ENCODE measurements around the gene SERTAD4. TPM values are rescaled to one million over a fixed set of nuclear protein-coding genes. Genes with fewer than 3 reads are reported as not detected.

Gene SERTAD4
- total RNA-seq, 2 experiments from 2014 or later = not detected

DNA sequence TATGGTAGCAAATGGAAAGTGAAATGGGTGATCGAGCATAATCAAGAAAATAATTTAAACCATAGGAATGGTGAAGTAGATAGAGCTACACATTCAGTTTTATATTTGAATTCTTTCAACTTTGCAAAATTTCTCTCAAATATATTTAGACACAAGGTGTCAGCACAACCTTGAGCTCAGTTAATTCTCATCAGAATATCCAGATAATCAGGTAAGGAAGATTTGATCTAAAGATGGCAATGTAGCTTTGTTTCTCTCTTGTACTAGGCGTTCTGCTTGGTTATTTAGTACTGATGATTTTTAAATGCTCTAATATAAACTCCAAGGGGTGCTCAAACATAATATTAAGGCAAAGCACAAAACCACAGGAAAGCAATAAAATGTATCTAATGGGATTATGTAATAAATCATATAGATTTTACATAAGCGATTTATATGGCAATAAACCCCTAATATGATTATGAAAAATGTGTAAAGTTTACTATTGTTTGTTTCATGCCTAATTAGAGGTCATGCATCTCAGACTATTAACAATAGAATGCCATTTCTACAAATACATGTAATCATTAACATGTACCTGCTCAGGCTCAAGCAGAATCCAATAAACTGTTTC lies 32.4 kb upstream of the SERTAD4 start:
- peaks cover 31% of the 10 kb centered on the region for H3K27me3 Mint-ChIP-seq
- DNase-seq (no peak), ATAC-seq (ENCODE audit: poor library complexity) (no peak)
- Histone ChIP-seq H3K36me3 (ENCODE audit: insufficient read depth, low read length) (no peaks in the 10 kb centered on the region), H3K27ac (ENCODE audit: low read depth in 1 of 2, low read length in 2 of 2) (no peak overlapping the region), H3K9me3 (ENCODE audit: control insufficient read depth in 1 of 2, insufficient read depth in 1 of 2, low read length in 2 of 2) (peaks cover 0 to 8% of the 10 kb centered on the region in 2 experiments), H3K4me1 (ENCODE audit: insufficient read depth, low read length) (no peaks in the 10 kb centered on the region), H3K27me3 (ENCODE audit: control insufficient read depth in 1 of 2, insufficient read depth in 2 of 2, low read length in 2 of 2) (peaks cover 4% of the 10 kb centered on the region in 2 experiments), H3K4me3 (ENCODE audit: low read length) (no peak overlapping the region)
- H3K4me3 Mint-ChIP-seq = no peak overlapping the region
- intact Hi-C loops (cut with DNase I, micrococcal nuclease) = no loop called here
- no peaks in the 10 kb centered on the region for H3K4me1 Mint-ChIP-seq (ENCODE audit: low read depth)
- no peak overlapping the region for H3K27ac Mint-ChIP-seq
- no peaks in the 10 kb centered on the region for H3K36me3 Mint-ChIP-seq (ENCODE audit: low read depth)
- ChIA-PET POLR2A (no interaction called here), CTCF (no interaction called here)
- H3K9me3 Mint-ChIP-seq = peaks cover 3% of the 10 kb centered on the region
- TF ChIP-seq, protein P1, sequence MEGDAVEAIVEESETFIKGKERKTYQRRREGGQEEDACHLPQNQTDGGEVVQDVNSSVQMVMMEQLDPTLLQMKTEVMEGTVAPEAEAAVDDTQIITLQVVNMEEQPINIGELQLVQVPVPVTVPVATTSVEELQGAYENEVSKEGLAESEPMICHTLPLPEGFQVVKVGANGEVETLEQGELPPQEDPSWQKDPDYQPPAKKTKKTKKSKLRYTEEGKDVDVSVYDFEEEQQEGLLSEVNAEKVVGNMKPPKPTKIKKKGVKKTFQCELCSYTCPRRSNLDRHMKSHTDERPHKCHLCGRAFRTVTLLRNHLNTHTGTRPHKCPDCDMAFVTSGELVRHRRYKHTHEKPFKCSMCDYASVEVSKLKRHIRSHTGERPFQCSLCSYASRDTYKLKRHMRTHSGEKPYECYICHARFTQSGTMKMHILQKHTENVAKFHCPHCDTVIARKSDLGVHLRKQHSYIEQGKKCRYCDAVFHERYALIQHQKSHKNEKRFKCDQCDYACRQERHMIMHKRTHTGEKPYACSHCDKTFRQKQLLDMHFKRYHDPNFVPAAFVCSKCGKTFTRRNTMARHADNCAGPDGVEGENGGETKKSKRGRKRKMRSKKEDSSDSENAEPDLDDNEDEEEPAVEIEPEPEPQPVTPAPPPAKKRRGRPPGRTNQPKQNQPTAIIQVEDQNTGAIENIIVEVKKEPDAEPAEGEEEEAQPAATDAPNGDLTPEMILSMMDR (IDR thresholded peaks at IDR 0.05) = no peak

GRCh38 chr1:210201681-210202080 lies 30.9 kb upstream of the SERTAD4 start:
- POLR2A ChIA-PET = no interaction called here

DNA sequence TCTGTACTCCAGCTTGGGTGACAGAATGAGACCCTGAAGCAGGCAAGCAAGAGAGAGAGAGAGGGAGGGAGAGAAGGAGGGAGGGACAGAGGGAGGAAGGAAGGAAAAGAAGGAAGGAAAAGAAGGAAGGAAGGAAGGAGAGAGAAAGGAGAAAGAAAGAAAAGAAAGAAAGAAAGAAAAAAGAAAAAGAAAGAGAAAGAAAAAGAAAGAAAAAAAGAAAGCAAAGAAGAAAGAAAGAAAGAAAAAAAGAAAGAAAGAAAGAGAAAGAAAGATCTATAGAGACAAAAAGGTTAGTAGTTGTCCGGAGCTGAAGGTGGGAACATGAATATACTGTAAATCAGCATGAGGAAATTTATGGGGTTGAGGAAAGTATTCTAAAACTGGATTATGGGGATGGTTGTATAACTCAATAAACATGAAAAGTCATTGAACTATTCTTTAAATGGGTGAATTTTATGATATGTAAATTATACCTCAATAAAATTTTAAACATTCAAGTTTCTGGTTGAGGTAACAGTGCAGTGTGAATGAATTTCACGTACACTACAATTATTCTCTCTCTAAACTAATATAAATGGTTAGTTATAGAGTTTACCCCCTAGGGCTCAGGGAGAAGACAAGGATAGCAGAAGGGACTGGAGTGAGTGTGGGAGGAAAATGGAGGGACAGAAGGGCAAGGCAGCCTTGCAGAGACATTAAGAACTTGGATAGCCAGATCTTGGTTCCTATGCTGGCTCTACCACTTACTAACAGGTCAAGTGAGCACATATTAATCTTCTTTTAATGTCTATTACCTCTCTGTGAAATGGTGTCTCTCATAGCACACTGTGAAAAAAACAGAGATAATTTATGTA lies 24.8 kb upstream of the SERTAD4 start:
- H3K36me3 Mint-ChIP-seq (ENCODE audit: low read depth) = no peaks in the 10 kb centered on the region
- H3K4me3 Mint-ChIP-seq = no peak overlapping the region
- H3K9me3 Mint-ChIP-seq = no peaks in the 10 kb centered on the region
- ChIA-PET CTCF (no interaction called here), POLR2A (no interaction called here)
- Histone ChIP-seq H3K4me3 (ENCODE audit: low read length) (no peak overlapping the region), H3K36me3 (ENCODE audit: insufficient read depth, low read length) (no peaks in the 10 kb centered on the region), H3K9me3 (ENCODE audit: control insufficient read depth in 1 of 2, insufficient read depth in 1 of 2, low read length in 2 of 2) (no peaks in the 10 kb centered on the region), H3K4me1 (ENCODE audit: insufficient read depth, low read length) (no peaks in the 10 kb centered on the region), H3K27me3 (ENCODE audit: control insufficient read depth in 1 of 2, insufficient read depth in 2 of 2, low read length in 2 of 2) (no peaks in the 10 kb centered on the region), H3K27ac (ENCODE audit: low read depth in 1 of 2, low read length in 2 of 2) (no peak overlapping the region)
- H3K27me3 Mint-ChIP-seq = peaks cover 43% of the 10 kb centered on the region
- intact Hi-C loops (cut with DNase I, micrococcal nuclease) = no loop called here
- DNase-seq (no peak), ATAC-seq (ENCODE audit: poor library complexity) (no peak)
- TF ChIP-seq, protein P1 (IDR thresholded peaks at IDR 0.05) = no peak
- H3K4me1 Mint-ChIP-seq (ENCODE audit: low read depth) = no peaks in the 10 kb centered on the region
- no peak overlapping the region for H3K27ac Mint-ChIP-seq

More at GRCh38 chr1:210201681-210202080, 30.9 kb upstream of the SERTAD4 start:
- Histone ChIP-seq H3K36me3 (ENCODE audit: insufficient read depth, low read length) (no peaks in the 10 kb centered on the region), H3K27ac (ENCODE audit: low read depth in 1 of 2, low read length in 2 of 2) (no peak overlapping the region), H3K4me3 (ENCODE audit: low read length) (no peak overlapping the region), H3K9me3 (ENCODE audit: control insufficient read depth in 1 of 2, insufficient read depth in 1 of 2, low read length in 2 of 2) (no peaks in the 10 kb centered on the region), H3K4me1 (ENCODE audit: insufficient read depth, low read length) (no peaks in the 10 kb centered on the region), H3K27me3 (ENCODE audit: control insufficient read depth in 1 of 2, insufficient read depth in 2 of 2, low read length in 2 of 2) (peaks cover 4% of the 10 kb centered on the region in 2 experiments)
- peaks cover 3% of the 10 kb centered on the region for H3K9me3 Mint-ChIP-seq
- H3K4me3 Mint-ChIP-seq = no peak overlapping the region
- DNase-seq (no peak), ATAC-seq (ENCODE audit: poor library complexity) (no peak)
- intact Hi-C loops (cut with DNase I, micrococcal nuclease) = no loop called here
- H3K27me3 Mint-ChIP-seq = peaks cover 39% of the 10 kb centered on the region
- H3K36me3 Mint-ChIP-seq (ENCODE audit: low read depth) = no peaks in the 10 kb centered on the region
- TF ChIP-seq, protein P1 (IDR thresholded peaks at IDR 0.05) = no peak
- no peaks in the 10 kb centered on the region for H3K4me1 Mint-ChIP-seq (ENCODE audit: low read depth)
- H3K27ac Mint-ChIP-seq = no peak overlapping the region
- CTCF ChIA-PET = no interaction called here

Measured in CD4-positive, alpha-beta T cell (primary cell).